IPS-18c (cell line): ENCODE data around the gene GRM3.

ENCODE experiments used
- H3K4me3 ChIP-seq: 2 replicates; pipeline ENCODE4 v1.7.0; 2013; ENCODE audit warnings: low read depth, mild to moderate bottlenecking, low read length, moderate library complexity; ENCODE audit not compliant: insufficient read depth
- H3K9me3 ChIP-seq: one replicate; pipeline ENCODE4 v1.6.1; 2013; ENCODE audit warnings: mild to moderate bottlenecking, low read length, moderate library complexity; ENCODE audit not compliant: control insufficient read depth, insufficient read depth

The GRM3 gene

DNA sequence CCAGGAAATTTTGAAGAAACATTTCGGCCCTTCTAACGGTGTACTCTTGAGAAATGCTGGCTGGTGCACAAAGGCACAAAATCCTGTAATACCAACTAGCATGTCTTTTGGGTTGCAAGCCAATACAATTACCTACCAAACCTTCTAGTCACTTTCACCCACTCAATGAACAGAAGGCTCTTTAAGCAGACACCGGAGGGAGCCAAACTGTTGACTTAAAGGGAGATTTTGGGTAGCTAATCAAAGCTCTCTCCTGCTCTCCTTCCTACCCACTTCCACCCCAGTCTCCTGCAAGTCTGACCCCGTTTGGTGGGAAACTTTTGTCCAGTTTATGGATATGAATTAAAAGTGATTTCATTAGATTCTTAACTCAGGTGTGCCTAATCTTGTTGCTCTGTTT lies 24.0 kb downstream of the GRM3 start:
- H3K4me3 ChIP-seq: no peak overlapping the region
- H3K9me3 ChIP-seq: no peaks in the 10 kb centered on the region

DNA sequence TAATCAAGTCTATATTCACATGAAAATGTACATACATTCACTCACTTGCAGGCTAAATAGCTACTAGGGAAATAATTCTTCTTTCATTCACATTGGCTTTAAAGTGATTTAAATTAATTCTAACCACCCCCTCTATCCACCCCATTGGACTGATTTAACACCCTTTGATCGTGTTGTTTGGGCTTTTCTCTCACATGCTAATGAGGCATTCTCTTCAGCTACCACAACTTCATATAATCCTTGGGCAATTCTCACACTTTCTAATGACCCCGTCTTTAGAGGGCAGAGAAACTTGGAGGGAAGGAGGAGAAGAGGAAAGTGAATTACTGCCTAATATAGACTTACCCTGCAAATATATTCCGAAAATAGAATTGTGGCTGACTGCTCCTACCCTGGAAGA lies 24.6 kb downstream of the GRM3 start:
- Histone ChIP-seq H3K9me3 (no peaks in the 10 kb centered on the region), H3K4me3 (no peak overlapping the region)

DNA sequence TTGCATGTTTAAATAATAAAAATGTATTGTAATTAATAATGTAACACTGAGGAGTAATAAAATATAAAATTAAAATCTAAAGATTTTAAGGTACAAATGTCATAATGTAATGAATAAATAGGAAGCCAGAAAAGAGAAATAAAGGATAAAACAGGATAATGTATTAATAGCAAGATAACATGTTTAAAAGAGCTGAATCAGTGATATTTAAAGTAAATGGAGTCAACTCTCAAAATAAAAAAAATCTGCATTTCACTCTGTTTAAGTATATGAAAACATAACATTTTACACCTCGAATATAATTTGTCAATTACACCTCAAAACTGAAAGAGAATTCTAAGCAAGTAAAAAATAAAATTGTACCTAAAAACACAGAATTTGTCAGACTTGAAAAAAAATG lies 44.1 kb downstream of the GRM3 start:
- Histone ChIP-seq H3K4me3 (no peak overlapping the region), H3K9me3 (no peaks in the 10 kb centered on the region)

DNA sequence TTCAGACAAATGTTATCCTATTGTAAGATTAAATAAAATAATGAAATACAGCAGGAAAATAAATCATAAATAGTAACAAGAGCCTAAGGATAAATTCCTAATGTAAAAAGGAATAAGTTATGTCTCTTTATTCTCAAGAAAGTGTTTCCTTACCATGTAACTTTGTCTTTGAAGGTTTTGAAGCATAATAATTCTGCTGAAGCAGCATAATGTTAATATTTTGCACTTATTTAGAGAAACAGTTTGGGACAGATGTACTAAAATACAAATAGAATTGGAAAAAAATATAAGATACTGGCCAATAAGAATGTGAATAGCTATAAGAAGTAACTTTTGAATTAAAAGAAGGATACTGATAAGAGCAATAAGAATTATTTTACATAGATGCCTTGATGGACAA lies 45.7 kb downstream of the GRM3 start:
- no peak overlapping the region for H3K4me3 ChIP-seq
- H3K9me3 ChIP-seq: no peaks in the 10 kb centered on the region

DNA sequence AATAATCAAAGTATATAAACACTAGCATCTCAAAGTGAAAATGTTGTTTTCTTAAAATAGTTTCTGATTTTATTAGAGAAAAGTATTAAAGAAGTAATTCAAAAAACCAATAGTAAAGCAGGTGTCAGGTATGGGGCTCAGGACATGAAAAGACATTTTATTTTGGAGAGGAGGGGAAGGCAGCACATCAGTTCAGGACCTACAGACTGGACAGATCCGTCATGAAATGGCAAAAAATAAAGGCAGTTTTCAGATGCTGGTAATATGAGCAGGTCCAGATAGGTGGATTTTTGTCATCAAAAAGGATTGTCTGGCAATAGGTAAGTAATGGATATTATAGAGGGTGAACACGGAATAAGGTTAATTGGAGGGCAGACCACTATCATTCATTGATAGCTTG lies 49.0 kb downstream of the GRM3 start:
- Histone ChIP-seq H3K4me3 (no peak overlapping the region), H3K9me3 (no peaks in the 10 kb centered on the region)

DNA sequence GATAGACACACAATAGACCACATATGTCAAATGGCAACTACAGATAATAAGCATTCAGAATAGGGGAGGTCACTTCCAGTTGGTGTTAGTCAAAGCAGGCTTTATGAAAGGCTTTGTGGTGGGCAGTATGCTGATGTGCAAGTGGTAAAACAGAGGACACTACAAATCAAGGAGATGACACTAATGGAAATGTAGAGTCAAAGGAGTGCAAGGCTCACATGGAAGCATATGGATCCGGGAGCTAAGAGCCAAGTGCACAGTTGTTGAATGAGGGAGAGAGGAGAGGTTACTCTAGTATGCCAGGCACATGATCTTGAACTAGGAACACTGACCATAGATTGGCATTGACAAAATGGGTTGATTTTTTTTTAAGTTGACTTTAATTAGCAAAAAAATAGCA lies 62.7 kb downstream of the GRM3 start:
- Histone ChIP-seq H3K9me3 (no peaks in the 10 kb centered on the region), H3K4me3 (no peak overlapping the region)

DNA sequence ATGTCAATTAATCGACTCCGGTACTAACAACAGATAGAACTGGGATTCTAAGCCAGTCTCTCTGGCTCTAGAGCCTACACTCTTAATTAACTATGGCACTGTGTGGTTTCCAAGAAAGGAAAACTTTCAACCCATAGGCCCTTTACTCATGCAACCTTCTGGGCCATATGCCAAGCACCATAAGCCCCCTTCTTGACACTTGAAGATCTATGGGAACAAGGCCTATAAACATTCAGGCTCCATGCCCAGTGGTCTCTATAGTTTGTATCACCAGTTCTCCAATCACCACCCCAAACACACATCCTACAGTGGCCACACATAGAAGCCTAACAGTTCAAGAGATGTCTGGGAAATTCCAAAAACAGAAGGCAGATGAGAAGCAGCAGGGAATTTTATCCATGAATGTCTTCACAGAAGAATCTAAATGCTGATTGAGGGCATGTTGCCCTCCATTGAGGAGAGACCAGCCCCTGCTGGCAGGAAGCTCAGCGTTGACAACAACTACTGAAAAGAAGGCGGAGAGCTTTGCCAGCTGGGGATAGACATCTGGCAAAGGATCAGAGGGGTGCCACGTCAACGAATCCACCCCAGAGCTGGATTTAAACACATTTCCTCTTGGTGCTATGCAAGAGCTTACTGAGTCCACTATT lies 64.4 kb downstream of the GRM3 start:
- no peak overlapping the region for H3K4me3 ChIP-seq
- H3K9me3 ChIP-seq: no peaks in the 10 kb centered on the region

DNA sequence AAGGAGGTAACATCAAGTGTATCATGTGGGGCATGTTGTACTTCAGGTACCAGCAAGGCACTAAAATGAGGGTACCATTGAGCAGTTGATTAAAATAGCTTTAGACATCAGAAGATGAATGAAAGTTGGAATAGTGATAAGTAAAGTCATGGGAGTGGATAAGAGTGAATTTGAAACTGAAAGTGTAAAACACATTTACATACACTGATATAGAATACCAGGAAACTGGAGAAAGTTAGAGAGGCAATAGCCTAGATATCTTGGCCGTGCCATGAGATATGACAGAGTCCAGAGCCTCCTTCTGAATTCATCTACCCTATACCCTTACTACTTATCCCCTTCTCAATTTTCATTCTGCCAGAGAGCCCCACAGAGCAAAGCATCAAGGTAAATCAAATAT lies 76.6 kb downstream of the GRM3 start:
- no peaks in the 10 kb centered on the region for H3K9me3 ChIP-seq
- no peak overlapping the region for H3K4me3 ChIP-seq

DNA sequence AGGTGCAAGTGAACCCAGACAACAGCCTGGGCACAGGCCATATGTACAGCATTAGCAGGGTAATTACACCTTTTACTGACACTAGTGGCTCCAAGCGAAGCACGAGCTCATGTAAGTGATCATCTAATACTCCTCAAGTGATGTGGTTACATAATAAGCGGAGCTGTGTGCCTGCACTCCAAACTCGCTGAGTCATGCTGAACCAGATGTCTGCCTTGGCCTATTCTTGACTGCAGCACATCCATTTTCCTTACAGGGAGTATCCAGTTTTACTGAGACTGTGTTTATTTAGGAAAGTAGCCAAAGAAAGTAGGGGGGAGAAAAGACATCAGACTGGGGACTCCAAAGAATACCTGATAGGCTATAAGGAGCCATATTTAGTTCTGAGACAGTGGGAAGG lies 90.1 kb downstream of the GRM3 start:
- H3K4me3 ChIP-seq: no peak overlapping the region
- H3K9me3 ChIP-seq: peaks cover 6% of the 10 kb centered on the region

DNA sequence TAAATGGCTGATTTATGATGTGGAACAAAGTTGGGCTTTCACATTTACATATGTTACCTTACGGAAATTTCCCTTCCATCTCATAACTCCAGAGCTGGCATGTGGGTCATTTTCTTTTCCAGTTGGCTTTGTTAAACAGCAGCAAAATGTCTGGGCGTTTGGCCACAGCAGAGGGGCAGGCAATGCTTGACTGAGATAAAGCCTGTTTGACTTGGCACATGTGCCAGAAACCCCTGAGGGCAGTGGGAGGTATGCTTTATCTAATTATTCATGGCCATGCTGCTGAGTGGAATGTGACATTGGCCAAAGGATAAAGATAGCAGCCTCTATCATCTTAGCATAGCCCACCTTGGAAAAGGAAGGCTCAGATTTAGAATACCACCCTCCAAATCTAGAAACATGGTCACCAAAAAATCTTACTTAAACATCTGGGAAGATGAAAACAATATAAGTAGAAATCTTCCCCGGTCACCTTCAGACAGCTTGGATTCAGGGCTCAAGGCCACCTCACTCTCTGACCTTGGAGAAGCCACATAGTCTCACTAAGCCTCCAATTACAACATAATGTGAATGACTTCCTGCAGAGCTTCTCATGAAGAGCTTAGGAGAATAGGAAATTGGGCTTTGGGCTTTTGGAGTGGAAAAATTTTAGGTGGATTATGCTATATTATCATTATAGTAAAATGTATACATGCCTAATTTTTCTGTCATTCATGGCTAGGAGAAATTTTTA lies 101.5 kb downstream of the GRM3 start:
- Histone ChIP-seq H3K4me3 (no peak overlapping the region), H3K9me3 (no peaks in the 10 kb centered on the region)

DNA sequence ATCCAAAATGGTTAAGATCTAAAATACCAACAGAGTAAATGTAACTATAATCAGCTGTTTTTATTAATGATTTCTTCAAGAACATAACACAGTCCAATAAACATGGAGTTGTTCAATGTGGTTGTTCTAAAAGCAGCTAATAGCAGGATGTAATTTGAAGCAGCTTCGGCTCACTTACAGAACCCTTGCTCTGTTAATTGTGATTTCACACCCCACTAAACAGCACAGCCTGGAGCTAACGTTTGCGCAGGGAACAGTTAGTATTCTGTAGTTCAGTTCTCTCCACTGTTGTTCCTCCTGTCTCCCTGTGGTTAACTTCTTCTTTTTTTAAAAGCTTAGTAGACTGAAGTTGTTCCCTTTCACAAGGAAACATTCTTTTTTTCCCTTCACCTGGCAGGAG lies 104.0 kb downstream of the GRM3 start:
- no peaks in the 10 kb centered on the region for H3K9me3 ChIP-seq
- no peak overlapping the region for H3K4me3 ChIP-seq

DNA sequence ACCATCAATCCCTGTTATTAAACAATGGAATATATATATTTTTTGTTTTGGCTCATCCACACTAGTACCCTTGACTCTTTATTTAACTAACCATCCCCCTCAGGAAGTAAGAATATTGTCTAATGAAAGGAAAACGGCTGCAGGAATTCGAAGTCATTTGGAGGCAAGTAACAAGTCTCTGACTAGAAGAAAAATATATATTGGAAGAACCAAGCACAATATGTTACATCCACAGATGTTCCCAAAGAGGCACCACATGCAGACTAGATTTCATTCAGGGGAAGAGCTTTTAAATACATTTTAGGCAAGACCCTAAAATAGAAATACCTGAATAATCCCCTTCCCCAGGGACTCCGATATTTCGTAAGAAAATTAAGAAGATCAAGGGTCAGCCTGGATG lies 104.5 kb downstream of the GRM3 start:
- no peak overlapping the region for H3K4me3 ChIP-seq
- no peaks in the 10 kb centered on the region for H3K9me3 ChIP-seq

DNA sequence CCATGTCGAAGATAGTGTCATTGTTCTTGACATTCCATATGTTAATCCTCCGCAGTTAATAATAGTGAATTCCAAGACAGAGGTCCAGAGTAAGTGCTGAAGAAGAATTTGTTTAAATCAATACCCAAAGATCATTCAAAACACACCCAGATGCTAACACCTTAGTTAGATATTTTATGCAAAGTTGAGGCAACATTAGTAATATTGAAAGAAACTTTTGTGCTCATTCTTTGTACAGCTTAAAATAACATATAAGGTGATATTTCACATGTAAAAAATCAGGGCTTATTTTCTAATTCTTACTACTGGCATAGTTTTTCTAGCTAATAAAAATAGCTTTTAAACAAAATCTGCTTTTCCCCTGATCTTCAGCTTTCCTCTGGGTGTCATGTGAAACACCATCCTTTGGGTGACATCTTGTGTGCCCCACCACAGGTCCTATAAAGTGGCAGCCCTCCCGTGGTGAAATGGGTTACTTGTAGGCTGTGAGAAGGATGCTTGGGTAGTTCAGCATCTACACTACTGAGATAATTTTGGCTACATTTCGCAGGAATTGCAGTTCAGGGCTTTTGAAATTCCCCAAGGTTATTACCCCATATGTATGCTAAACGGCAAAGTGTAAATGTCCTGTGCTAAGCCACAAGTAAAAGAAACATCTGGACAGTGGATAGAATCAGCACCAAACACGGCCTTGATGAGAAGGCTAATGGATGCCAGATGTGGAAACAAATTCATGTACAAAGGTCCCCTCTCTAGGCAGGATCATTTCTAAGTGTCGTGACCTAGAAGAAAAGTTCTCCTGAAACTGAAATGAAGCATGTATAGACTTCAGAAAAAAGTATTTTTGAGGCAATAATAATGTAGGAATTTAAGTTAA lies 105.4 kb downstream of the GRM3 start:
- H3K4me3 ChIP-seq: no peak overlapping the region
- H3K9me3 ChIP-seq: no peaks in the 10 kb centered on the region

DNA sequence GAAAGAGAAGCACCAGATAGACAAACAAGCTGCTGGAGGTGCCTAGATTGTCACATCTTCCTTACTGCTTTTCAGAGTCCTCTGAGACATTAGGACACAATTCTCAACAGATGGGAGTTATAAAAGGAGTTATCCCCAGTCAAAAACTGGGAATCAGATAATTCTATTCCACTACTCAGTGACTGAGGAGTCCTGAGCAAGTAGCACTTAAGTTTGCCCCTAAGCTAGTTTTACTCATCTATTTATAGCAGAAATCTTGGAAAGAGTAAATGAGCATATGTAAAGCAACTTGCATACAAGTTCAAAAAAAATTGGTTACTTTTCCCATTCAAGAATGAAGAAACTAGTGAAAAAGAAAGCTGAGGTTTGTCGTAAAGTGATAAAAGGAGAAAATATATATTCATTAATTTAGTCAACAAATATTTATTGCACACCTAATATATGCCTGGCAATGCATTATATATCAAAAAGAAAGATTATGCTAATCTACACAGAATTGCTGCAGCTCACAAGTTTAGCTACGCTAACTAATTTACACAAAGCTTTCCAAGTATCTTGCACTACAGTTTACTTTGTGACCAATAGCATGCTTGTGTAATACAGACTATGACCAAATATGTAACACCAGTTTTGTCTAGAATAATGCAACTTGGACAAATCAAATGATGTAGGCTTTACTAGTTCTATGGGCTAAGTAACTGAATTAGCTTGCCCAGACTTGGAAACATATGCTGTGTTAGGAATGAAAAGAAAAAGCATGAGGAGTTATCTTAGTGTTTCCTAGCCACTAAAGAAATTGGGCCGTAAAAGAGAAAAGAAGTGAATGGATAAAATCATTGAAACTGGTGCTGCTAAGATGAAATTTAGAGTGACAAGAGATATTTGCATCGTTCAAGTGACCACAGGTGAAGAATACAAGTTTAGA lies 106.3 kb downstream of the GRM3 start:
- Histone ChIP-seq H3K4me3 (no peak overlapping the region), H3K9me3 (no peaks in the 10 kb centered on the region)

DNA sequence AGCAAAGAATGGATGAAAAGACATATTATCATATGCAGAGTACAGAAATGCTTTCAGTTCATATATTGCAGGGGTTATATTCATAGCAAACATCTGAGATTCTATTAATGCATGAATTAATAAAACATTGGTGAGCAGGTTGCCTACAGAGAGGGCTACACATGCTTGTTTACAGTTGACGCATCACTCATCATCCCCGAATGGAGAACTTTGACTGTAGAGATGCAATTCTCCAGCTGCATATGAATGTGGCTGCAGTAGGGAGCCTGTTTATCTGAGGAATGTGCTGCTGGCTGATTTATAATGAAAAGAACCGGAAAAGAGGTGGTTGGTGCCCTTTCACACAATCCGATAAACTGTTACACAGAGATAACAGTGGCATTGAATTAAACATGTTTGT lies 116.5 kb downstream of the GRM3 start:
- no peaks in the 10 kb centered on the region for H3K9me3 ChIP-seq
- no peak overlapping the region for H3K4me3 ChIP-seq

DNA sequence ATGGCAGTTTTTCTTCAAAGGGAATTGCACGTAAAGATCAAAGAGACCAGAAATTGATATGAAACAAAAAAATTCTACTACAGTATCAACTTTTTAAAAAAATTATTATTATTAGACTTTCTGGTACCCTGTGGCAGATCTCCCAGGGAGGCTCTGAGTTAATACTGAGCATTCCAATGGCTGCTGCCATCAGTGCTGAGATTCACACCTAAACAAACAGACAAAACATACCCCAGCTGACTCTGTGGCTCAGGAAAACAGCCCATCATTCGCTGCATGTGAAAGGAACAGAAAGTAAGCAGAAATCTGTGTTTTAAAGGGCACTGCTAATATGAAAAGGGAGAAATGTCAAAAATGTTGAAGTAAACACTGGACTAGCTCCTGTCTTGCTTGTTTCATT lies 118.4 kb downstream of the GRM3 start:
- H3K9me3 ChIP-seq: no peaks in the 10 kb centered on the region
- H3K4me3 ChIP-seq: no peak overlapping the region

DNA sequence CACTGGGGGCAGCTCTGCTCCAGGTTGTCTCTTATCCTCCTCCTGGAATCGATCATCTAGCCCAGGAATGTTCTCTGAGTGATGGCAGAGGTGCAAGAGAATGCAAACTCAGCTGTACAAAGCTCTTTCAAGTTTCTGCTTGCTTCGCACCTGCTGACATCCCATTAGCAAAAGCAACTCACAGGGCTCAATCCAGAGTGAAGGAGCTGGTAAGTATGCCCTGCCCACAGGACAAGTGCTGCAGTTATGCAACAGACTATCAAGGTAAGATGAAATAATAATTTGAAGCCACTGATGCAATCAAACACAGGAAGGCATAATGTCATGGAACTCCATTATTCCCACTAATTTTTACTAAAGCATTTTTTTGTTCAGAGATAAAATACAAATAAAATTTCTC lies 122.2 kb downstream of the GRM3 start:
- Histone ChIP-seq H3K4me3 (no peak overlapping the region), H3K9me3 (no peaks in the 10 kb centered on the region)
